ENCODE data around the gene DNAJC16.
"Not testable (repeated sequence)": the region's sequence is repeated elsewhere in the genome, so short reads cannot be mapped to it uniquely, and the experiment has no call there.

Gene DNAJC16

GRCh38 chr1:15578921-15579682 is 52.5 kb downstream of the DNAJC16 start:
- no peaks in the 10 kb centered on the region for H3K27me3 ChIP-seq (ENCODE audit: control insufficient read depth, insufficient read depth, low read length)
- H3K9ac ChIP-seq (ENCODE audit: low read length), result no peak overlapping the region
- no peak overlapping the region for H3K4me3 ChIP-seq (ENCODE audit: low read length)
- H3K9me3 ChIP-seq (ENCODE audit: control insufficient read depth, low read length), result no peaks in the 10 kb centered on the region
- H3K36me3 ChIP-seq (ENCODE audit: control insufficient read depth, insufficient read depth, low read length), result no peaks in the 10 kb centered on the region
- peaks cover 11% of the 10 kb centered on the region for H3K4me1 ChIP-seq (ENCODE audit: control insufficient read depth, insufficient read depth, low read length)

GRCh38 chr1:15579683-15580047 is 53.0 kb downstream of the DNAJC16 start:
- Histone ChIP-seq H3K36me3 (ENCODE audit: control insufficient read depth, insufficient read depth, low read length) (no peaks in the 10 kb centered on the region), H3K9me3 (ENCODE audit: control insufficient read depth, low read length) (no peaks in the 10 kb centered on the region), H3K27me3 (ENCODE audit: control insufficient read depth, insufficient read depth, low read length) (no peaks in the 10 kb centered on the region), H3K4me3 (ENCODE audit: low read length) (no peak overlapping the region), H3K9ac (ENCODE audit: low read length) (no peak overlapping the region), H3K4me1 (ENCODE audit: control insufficient read depth, insufficient read depth, low read length) (peaks cover 11% of the 10 kb centered on the region)

DNA sequence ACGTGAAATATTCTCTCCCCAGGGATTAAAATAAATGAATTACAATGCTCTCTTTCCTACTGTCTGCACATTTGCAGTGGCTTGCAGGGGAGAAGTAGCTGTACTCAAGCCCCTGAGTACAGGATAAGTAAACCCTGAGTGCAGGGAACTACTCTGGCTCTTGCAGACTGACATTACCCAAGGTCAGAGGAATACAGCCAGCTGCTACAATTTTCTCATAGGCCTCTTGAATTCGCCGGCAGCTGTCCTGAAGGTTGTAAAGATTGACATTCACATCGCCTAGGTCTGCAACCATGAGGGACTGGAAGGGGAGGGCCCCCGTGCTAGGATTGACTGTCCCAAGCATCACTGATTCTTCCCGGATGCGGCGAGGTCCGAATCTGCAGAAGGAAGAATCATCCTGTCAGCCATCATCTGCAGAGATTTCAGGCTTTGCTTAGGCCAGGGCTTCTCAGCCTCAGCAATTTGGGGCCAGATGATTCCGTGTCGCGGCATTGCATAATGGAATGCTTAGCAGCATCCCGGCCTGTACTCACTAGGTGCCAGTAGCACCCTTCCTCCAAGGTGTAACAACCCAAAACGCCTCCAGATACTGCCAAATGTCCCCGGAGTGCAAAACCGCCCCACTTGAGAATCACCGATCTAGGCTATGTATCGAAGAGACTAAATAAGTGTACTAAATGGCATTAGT is 56.5 kb downstream of the DNAJC16 start:
- Histone ChIP-seq H3K27me3 (ENCODE audit: control insufficient read depth, insufficient read depth, low read length) (no peaks in the 10 kb centered on the region), H3K9me3 (ENCODE audit: control insufficient read depth, low read length) (no peaks in the 10 kb centered on the region), H3K4me1 (ENCODE audit: control insufficient read depth, insufficient read depth, low read length) (peaks cover 14% of the 10 kb centered on the region), H3K36me3 (ENCODE audit: control insufficient read depth, insufficient read depth, low read length) (no peaks in the 10 kb centered on the region), H3K4me3 (ENCODE audit: low read length) (no peak overlapping the region), H3K9ac (ENCODE audit: low read length) (no peak overlapping the region)

GRCh38 chr1:15584489-15585363 is 58.1 kb downstream of the DNAJC16 start, which contains the start of gene AGMAT:
Gene AGMAT, minus strand, starts transcription at chr1:15585051. Its CDS starts 84 bp downstream, at chr1:15584967.
- no peaks in the 10 kb centered on the region for H3K36me3 ChIP-seq (ENCODE audit: control insufficient read depth, insufficient read depth, low read length)
- peak within 1 kb of the TSS; percentile 25 for H3K4me3 ChIP-seq (ENCODE audit: low read length)
- peaks cover 4% of the 10 kb centered on the region for H3K4me1 ChIP-seq (ENCODE audit: control insufficient read depth, insufficient read depth, low read length)
- peak within 1 kb of the TSS; percentile 64 for H3K9ac ChIP-seq (ENCODE audit: low read length)
- no peaks in the 10 kb centered on the region for H3K9me3 ChIP-seq (ENCODE audit: control insufficient read depth, low read length)
- H3K27me3 ChIP-seq (ENCODE audit: control insufficient read depth, insufficient read depth, low read length), result no peaks in the 10 kb centered on the region

- Histone ChIP-seq H3K9me3 (ENCODE audit: control insufficient read depth, low read length) (no peaks in the 10 kb centered on the region), H3K4me3 (ENCODE audit: low read length) (no peak overlapping the region), H3K27me3 (ENCODE audit: control insufficient read depth, insufficient read depth, low read length) (no peaks in the 10 kb centered on the region), H3K36me3 (ENCODE audit: control insufficient read depth, insufficient read depth, low read length) (no peaks in the 10 kb centered on the region), H3K4me1 (ENCODE audit: control insufficient read depth, insufficient read depth, low read length) (no peaks in the 10 kb centered on the region), H3K9ac (ENCODE audit: low read length) (no peak overlapping the region)
Observed at GRCh38 chr1:15592285-15592684, 65.6 kb downstream of the DNAJC16 start.

DNA sequence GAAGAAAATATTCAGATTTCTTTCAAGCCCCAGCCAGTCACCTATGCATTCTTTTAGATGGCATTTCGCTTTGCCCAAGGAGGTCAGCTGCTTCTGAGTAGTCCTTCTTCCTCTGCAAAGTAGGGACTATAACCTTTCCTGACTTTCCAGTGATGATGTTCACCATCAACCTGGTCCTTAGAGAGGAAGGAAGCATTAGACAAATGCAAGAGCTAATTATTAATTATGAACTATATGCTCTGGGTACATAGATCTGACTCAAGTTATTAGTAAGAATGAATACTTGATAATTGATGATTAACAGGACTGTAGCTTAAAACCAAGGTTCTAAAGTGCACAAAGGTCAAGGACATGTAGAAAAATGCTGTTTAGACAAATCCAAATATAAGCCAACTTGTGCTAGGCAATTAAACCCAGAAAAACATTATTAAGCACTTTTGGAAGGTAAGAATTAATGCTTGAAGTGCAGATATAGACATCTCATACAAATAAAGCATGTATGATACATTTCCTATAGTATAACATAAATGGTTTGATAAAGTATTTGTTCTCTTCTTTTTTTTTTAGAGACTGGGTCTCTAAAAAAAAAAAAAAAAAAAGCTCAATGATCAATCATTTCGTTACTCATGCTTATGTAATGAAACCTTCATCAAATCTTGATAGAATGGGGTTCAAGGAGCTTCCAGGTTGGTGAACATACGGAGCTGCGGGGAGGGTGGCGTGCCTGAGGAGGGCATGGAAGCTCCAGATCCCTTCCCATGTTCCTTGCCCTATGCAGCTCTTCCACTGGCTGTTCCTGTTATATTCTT is 69.4 kb downstream of the DNAJC16 start:
- no peaks in the 10 kb centered on the region for H3K36me3 ChIP-seq (ENCODE audit: control insufficient read depth, insufficient read depth, low read length)
- H3K9ac ChIP-seq (ENCODE audit: low read length), result no peak overlapping the region
- H3K4me3 ChIP-seq (ENCODE audit: low read length), result no peak overlapping the region
- H3K27me3 ChIP-seq (ENCODE audit: control insufficient read depth, insufficient read depth, low read length), result no peaks in the 10 kb centered on the region
- no peaks in the 10 kb centered on the region for H3K9me3 ChIP-seq (ENCODE audit: control insufficient read depth, low read length)
- H3K4me1 ChIP-seq (ENCODE audit: control insufficient read depth, insufficient read depth, low read length), result peaks cover under 1% of the 10 kb centered on the region

- no peak overlapping the region for H3K9ac ChIP-seq (ENCODE audit: low read length)
- H3K4me1 ChIP-seq (ENCODE audit: control insufficient read depth, insufficient read depth, low read length), result peaks cover 7% of the 10 kb centered on the region
- H3K36me3 ChIP-seq (ENCODE audit: control insufficient read depth, insufficient read depth, low read length), result no peaks in the 10 kb centered on the region
- no peaks in the 10 kb centered on the region for H3K27me3 ChIP-seq (ENCODE audit: control insufficient read depth, insufficient read depth, low read length)
- H3K9me3 ChIP-seq (ENCODE audit: control insufficient read depth, low read length), result no peaks in the 10 kb centered on the region
- H3K4me3 ChIP-seq (ENCODE audit: low read length), result no peak overlapping the region
Observed at GRCh38 chr1:15598436-15598835, 71.8 kb downstream of the DNAJC16 start.

- H3K9ac ChIP-seq (ENCODE audit: low read length), result peak overlapping the region; percentile 82
- H3K27me3 ChIP-seq (ENCODE audit: control insufficient read depth, insufficient read depth, low read length), result no peaks in the 10 kb centered on the region
- no peaks in the 10 kb centered on the region for H3K36me3 ChIP-seq (ENCODE audit: control insufficient read depth, insufficient read depth, low read length)
- H3K9me3 ChIP-seq (ENCODE audit: control insufficient read depth, low read length), result no peaks in the 10 kb centered on the region
- H3K4me3 ChIP-seq (ENCODE audit: low read length), result peak overlapping the region; percentile 85
- peaks cover 21% of the 10 kb centered on the region for H3K4me1 ChIP-seq (ENCODE audit: control insufficient read depth, insufficient read depth, low read length)
Observed at GRCh38 chr1:15603050-15603965, 76.7 kb downstream of the DNAJC16 start.

- Histone ChIP-seq H3K4me3 (ENCODE audit: low read length) (peak overlapping the region; percentile 85), H3K9ac (ENCODE audit: low read length) (peak overlapping the region; percentile 82), H3K4me1 (ENCODE audit: control insufficient read depth, insufficient read depth, low read length) (peaks cover 21% of the 10 kb centered on the region)
- H3K27me3 ChIP-seq (ENCODE audit: control insufficient read depth, insufficient read depth, low read length); H3K36me3 ChIP-seq (ENCODE audit: control insufficient read depth, insufficient read depth, low read length); H3K9me3 ChIP-seq (ENCODE audit: control insufficient read depth, low read length): not testable (repeated sequence)
Observed at GRCh38 chr1:15603966-15604282, 77.3 kb downstream of the DNAJC16 start.

GRCh38 chr1:15604400-15604799 is 77.8 kb downstream of the DNAJC16 start:
- not testable (repeated sequence) for H3K36me3 ChIP-seq (ENCODE audit: control insufficient read depth, insufficient read depth, low read length); H3K9ac ChIP-seq (ENCODE audit: low read length); H3K27me3 ChIP-seq (ENCODE audit: control insufficient read depth, insufficient read depth, low read length); H3K9me3 ChIP-seq (ENCODE audit: control insufficient read depth, low read length); H3K4me3 ChIP-seq (ENCODE audit: low read length)
- H3K4me1 ChIP-seq (ENCODE audit: control insufficient read depth, insufficient read depth, low read length), result peaks cover 21% of the 10 kb centered on the region
